ENCODE results near the gene AQP11.

Gene AQP11

DNA sequence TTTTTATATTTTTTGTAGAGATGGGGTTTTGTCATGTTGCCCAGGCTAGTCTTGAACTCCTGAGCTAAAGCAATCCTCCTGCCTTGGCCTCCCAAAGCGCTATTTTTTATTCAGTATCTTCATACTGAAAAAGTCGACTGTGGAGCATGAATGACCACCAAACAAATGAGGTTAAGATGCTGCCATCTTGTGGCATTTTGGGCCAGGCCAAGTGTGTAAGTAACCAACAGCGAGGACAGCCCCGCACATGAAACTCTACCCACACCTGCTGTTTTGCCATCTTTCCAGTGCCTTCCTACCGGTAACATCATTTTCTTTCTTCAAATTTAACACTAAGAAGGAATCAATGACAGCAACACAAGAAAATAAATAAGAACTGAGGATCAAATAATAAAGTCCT, 32.2 kb upstream of the AQP11 start:
- no peak for DNase-seq (ENCODE audit: extremely low read depth, insufficient read length)
- no peaks in the 10 kb centered on the region for H3K36me3 ChIP-seq (ENCODE audit: control insufficient read depth, insufficient read depth, low read length)
- H3K4me3 ChIP-seq (replicated peaks; ENCODE audit: low read depth, low read length) = no peak overlapping the region
- peak; percentile 34 for TF ChIP-seq CTCF (IDR thresholded peaks at IDR 0.05; ENCODE audit: insufficient read depth, low read length, poor library complexity, severe bottlenecking)
- H3K27me3 ChIP-seq (replicated peaks; ENCODE audit: control insufficient read depth, insufficient read depth, low read length) = no peaks in the 10 kb centered on the region

DNA sequence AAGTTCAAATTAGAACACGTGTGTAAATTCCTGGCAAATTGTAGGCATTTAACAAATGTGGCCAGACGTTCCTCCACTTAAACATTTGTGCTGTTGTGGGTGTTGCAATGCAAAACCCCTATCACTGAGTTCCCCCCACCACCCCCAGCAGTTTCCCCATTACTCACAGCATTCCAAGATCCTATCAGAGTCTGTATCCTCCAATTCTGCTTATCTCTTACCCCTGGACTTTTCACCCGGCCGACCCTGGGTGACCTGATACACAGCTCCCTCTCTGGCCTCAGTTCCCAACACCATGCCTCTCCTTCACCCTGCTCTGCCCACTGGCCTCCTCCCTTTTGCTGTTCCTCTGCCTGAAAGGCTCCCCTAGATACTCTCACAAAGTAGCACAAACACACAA, 31.4 kb upstream of the AQP11 start:
- H3K27me3 ChIP-seq (replicated peaks; ENCODE audit: control insufficient read depth, insufficient read depth, low read length) = no peaks in the 10 kb centered on the region
- TF ChIP-seq CTCF (IDR thresholded peaks at IDR 0.05; ENCODE audit: insufficient read depth, low read length, poor library complexity, severe bottlenecking) = no peak
- no peak overlapping the region for H3K4me3 ChIP-seq (replicated peaks; ENCODE audit: low read depth, low read length)
- no peak for DNase-seq (ENCODE audit: extremely low read depth, insufficient read length)
- H3K36me3 ChIP-seq (ENCODE audit: control insufficient read depth, insufficient read depth, low read length) = no peaks in the 10 kb centered on the region

DNA sequence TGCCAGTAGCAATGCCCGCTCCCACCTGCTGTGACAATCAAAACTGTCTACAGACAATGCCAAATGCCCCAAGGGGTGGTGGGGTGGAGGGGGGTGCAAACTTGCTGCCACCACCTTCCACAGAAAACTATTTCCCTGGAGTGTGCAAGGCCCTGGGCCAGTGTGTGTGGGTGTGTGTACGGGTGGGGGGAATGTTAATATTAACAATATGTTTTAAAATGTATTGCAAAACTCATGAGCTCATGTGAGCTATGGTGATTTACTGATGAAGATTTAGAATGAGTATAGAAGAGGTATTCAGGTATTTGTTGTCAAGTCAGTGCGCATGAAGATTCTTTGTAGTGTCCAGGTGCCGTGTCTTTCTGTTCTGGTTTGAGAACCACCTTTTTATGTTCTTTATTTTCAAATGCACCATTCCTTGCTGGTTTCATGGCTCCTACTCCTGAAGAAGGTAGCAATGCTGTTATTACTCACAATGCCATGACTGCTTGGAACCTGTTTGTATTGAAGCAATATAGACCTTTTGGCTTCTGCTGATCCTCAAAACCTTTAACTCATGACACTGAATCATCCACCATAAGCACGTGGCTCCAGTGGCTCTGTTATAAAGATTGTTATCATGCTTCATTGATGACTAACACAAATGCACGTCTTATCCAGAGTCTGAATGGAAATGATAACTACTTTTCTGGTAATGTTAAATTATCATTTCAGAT, 29.9 kb upstream of the AQP11 start:
- Histone ChIP-seq H3K36me3 (ENCODE audit: control insufficient read depth, insufficient read depth, low read length) (no peaks in the 10 kb centered on the region), H3K4me3 (replicated peaks; ENCODE audit: low read depth, low read length) (no peak overlapping the region), H3K27me3 (replicated peaks; ENCODE audit: control insufficient read depth, insufficient read depth, low read length) (no peaks in the 10 kb centered on the region)
- TF ChIP-seq CTCF (IDR thresholded peaks at IDR 0.05; ENCODE audit: insufficient read depth, low read length, poor library complexity, severe bottlenecking) = no peak
- no peak for DNase-seq (ENCODE audit: extremely low read depth, insufficient read length)

- no peak for TF ChIP-seq CTCF (IDR thresholded peaks at IDR 0.05; ENCODE audit: insufficient read depth, low read length, poor library complexity, severe bottlenecking)
- H3K4me3 ChIP-seq (replicated peaks; ENCODE audit: low read depth, low read length) = no peak overlapping the region
- no peak for DNase-seq (ENCODE audit: extremely low read depth, insufficient read length)
- no peaks in the 10 kb centered on the region for H3K36me3 ChIP-seq (ENCODE audit: control insufficient read depth, insufficient read depth, low read length)
- H3K27me3 ChIP-seq (replicated peaks; ENCODE audit: control insufficient read depth, insufficient read depth, low read length) = no peaks in the 10 kb centered on the region
Observed at GRCh38 chr11:77560605-77561004, 29.1 kb upstream of the AQP11 start.

GRCh38 chr11:77561257-77561656, 28.5 kb upstream of the AQP11 start:
- Histone ChIP-seq H3K27me3 (replicated peaks; ENCODE audit: control insufficient read depth, insufficient read depth, low read length) (no peaks in the 10 kb centered on the region), H3K4me3 (replicated peaks; ENCODE audit: low read depth, low read length) (no peak overlapping the region), H3K36me3 (ENCODE audit: control insufficient read depth, insufficient read depth, low read length) (no peaks in the 10 kb centered on the region)
- no peak for DNase-seq (ENCODE audit: extremely low read depth, insufficient read length)
- TF ChIP-seq CTCF (IDR thresholded peaks at IDR 0.05; ENCODE audit: insufficient read depth, low read length, poor library complexity, severe bottlenecking) = no peak

DNA sequence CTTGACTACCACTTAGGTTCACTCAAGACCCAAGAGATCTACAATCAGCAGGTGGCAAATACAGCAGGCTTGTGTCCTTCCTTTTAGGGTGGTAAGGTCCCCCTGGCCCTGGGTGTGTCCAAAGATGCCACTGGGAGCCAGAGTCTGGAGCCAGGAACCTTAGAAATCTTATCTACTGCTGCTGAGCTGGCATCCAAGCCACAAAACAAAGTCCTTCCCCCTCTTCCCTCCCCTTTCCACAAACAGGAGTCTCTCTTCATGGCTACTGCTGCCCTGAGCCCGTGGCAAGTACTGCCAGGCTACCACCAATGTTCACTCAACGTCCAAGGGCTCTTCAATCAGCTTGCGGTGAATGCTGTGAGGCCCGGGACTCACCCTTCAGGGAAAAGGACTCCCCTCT, 21.4 kb upstream of the AQP11 start:
- no peaks in the 10 kb centered on the region for H3K27me3 ChIP-seq (replicated peaks; ENCODE audit: control insufficient read depth, insufficient read depth, low read length)
- no peaks in the 10 kb centered on the region for H3K36me3 ChIP-seq (ENCODE audit: control insufficient read depth, insufficient read depth, low read length)
- no peak for TF ChIP-seq CTCF (IDR thresholded peaks at IDR 0.05; ENCODE audit: insufficient read depth, low read length, poor library complexity, severe bottlenecking)
- H3K4me3 ChIP-seq (replicated peaks; ENCODE audit: low read depth, low read length) = no peak overlapping the region
- DNase-seq (ENCODE audit: extremely low read depth, insufficient read length) = no peak
